ENCODE results near the gene CTPS2.
"Not testable (repeated sequence)": the region's sequence is repeated elsewhere in the genome, so short reads cannot be mapped to it uniquely, and the experiment has no call there.

The CTPS2 gene

GRCh38 chrX:16712548-16713155 is at the start of gene CTPS2:
Gene CTPS2, minus strand, starts transcription at chrX:16712669. Its CDS starts 9,767 bp downstream, at chrX:16702902.
- peak; percentile 83 for DNase-seq

GRCh38 chrX:16761500-16761899 is 49.0 kb upstream of the CTPS2 start:
- not testable (repeated sequence) for DNase-seq

GRCh38 chrX:16756724-16757123 is 44.3 kb upstream of the CTPS2 start:
- no peak for DNase-seq

GRCh38 chrX:16754019-16754418 is 41.5 kb upstream of the CTPS2 start:
- DNase-seq: no peak

DNA sequence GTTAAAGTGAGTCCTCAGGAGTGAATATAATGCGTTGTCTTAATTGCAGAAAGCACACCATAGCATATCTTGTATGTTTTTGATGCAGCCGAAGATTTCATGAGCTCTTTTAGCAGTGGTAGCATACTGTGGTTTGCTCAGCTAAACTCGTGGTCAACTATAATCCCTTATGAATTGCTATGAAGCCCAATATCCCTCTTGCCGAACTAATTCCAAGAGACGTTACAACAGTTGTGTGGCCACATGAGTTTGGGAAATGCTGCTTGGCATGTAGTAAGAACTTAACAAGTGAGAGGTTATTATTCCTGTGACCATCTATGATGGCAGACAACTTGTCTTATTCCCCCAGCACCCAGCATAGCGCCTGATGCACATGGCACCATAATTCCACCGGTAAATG is 37.7 kb upstream of the CTPS2 start:
- no peak for DNase-seq

GRCh38 chrX:16748425-16748824 is 36.0 kb upstream of the CTPS2 start:
- no peak for DNase-seq

DNA sequence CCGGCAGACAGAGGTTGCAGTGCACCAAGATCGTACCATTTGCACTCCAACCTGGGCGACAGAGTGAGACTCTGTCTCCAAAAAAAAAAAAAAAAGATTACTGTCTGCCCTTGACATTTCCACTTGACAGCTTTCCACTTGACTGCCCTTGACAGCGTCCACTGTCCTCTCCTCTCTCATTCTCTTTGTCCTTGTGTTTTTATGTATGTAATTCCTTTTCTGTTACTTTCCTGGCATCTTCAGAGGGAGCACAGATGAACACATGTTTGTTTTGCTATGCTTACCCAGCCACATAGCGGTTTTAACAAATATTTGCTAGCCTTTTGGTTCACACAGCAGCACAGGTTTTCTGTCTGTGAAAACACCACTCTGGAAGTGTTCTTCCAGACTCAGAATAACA is 33.2 kb upstream of the CTPS2 start:
- no peak for DNase-seq

DNA sequence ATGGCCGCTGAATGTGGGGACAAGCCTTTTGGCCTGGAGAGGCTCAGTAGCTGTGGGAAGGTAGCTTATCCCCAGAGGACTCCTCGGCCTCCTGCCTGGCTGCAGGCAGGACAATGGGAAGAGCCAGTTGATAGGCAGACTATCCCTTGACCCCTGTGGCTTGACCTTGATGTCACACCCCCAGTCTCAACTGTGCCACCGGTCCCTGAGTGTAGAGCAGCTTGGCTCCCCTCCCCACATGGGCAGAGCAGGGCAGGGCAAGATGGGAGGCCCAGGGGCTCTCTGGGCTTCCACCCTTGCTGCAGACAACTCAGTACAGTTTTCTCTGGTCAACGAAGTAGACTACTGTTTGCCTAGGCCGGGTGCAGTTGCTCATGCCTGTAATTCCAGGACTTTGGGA is 32.6 kb upstream of the CTPS2 start:
- DNase-seq: no peak

DNA sequence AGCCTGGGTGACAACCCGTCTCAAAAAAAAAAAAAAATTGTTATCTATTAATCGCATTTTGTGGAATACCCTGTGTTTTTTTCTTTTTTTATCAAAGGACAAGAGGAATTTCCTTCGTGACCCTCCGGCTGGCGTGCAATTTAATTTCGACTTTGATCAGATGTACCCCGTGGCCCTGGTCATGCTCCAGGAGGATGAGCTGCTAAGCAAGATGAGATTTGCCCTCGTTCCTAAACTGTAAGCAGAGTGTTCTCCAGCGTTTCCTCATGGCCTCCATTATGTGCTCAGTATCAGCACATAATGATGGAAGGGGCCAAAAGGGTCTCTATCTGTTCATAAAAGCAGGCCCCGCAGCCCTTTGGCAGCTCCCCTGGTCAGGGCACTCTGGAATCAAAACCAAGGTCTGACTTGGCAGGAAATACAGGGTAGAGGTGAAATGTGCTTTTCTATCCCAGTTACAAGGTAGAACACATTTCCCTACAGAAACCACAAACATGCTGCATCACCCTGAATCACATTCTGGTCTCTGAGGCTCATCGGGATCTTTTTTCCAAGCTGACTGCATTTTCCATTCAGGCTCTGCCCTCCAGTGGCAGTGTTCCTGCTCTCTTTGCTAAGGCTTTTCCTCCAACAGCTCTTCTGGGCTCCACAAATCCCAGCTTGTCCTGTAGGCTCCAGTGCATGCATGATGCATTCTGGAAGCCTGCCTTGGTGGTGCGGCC is 31.3 kb upstream of the CTPS2 start:
- DNase-seq: peak; percentile 68

DNA sequence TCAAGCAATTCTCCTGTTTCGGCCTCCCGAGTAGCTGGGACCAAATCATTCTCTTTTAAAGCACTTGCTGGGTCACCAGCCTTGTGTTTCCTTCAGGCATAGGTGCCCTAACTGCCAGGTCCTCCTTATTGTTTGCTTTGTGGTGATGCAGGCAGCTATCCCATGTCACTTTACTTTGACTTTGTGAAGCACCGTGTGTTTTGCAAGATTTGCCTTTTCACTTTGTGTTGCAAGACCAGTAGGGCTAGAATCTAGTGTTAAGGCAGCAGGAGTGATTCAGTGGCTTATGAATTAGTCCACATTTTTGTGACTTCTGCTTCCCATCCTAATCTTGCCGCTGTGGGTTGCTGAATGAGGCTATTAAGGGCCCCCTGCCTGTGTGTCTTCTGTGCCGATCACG is 27.1 kb upstream of the CTPS2 start:
- DNase-seq: peak; percentile 12

- no peak for DNase-seq
Measured at GRCh38 chrX:16737024-16737423, 24.6 kb upstream of the CTPS2 start.

DNA sequence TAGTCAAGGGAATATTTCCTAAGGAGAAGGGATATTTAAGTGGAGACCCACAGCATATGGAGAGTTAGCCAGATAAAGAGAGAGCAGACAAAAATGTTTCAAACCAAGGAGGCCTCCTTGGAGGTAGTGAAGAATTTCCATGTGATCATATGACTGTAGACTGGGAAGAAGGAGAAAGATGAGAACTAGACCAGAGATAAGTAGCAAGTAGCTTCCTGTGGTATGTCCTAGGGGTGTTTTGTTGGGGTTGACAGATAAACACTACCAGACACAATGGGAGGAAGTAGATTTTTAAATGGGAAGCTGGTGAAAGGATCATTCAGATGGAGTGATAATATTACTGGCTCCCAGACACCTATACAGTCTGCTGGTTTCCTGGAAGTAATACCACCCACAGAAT is 20.5 kb upstream of the CTPS2 start:
- no peak for DNase-seq

DNA sequence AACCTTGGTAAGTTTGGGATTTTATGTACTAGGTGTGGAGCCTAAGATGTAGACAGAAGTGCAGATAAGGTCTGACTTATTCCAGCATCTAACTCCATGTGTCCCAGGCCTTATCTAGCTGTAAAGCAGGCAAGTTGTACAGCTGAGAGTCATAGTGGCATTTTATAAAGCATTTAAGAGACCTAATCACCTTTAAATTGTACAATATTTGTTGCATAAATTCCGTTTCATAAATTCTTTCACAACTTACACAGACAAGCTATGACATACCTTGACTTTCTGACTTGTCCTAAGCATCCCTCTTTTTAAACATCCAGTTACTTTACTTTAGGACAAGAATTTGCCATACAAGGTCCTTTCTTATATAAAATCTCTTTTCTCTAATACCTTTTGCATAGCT is 18.0 kb upstream of the CTPS2 start:
- no peak for DNase-seq

- no peak for DNase-seq
Measured at GRCh38 chrX:16727637-16728036, 15.2 kb upstream of the CTPS2 start.

DNA sequence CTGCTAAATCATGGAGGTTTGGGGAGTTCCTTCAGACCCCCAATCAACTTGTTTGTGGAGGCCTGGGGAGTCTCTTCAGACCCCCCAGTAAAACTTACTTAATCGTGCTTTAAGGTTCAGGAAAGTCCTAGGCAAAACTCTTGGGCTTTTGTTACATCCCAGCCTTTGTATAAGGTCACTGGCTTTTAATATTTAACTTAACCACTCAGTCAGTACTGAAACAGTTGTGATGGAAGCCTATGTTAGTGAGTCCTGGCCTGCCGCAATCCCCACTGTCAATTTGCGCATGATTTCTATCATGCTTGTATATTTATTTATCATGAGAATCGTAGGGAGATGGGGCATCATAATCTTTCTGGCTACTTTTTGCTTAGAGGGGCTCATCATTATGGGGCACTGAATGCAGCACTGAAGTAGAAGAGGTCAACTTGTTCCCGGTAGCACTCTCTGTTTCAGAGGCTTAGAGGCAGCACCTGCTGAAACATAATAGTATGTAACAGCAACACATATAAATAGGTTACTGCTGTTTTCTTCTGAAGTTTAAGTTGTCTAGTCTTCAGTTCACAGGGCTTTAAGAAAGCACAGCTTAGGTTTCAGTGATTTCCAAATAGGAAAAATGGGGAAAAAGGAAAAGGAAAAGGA is 14.0 kb upstream of the CTPS2 start:
- not testable (repeated sequence) for DNase-seq

DNA sequence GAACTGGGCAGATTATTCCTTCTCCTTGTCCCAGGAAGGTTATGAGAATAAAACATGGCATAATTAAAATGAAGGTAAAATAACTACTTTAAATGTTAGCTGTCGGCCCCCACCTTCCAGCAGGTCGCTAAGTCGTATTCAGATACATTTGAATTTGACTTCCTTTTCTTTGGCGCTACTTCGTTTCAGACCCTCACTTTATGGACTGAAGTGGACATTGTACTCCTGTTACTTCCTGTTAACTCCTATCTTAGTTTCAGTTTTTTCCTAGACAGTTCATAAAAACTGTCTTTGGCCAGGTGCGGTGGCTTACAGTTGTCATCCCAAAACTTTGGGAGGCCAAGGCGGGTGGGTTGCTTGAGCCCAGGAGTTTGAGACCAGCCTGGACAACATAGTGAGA is 12.6 kb upstream of the CTPS2 start:
- no peak for DNase-seq

DNA sequence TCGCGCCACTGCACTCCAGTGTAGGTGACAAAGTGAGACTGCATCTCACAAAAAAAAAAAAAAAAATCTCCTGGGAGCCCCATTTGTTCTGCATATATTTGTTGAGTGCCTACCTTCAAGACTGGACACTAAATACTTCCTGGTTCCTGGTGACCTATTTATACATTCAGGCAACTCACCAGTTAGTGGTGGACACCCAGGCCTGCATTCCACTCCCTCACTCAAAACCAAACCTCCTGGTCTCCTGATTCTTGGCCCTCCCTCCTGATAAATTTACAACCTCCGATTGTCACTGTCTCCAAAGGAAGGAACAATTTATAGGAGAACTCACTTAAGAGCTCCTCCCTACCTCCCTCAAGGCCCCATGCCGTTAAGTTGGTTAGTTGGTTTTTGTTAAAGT is 10.0 kb upstream of the CTPS2 start:
- DNase-seq: no peak

GRCh38 chrX:16719334-16720084 is 7.0 kb upstream of the CTPS2 start, which contains the start of gene SYAP1:
Gene SYAP1, plus strand, starts transcription at chrX:16719612. Its CDS starts 113 bp downstream, at chrX:16719725.
- peak; percentile 99 for DNase-seq

- no peak for DNase-seq
Measured at GRCh38 chrX:16718824-16719333, 6.4 kb upstream of the CTPS2 start.

DNA sequence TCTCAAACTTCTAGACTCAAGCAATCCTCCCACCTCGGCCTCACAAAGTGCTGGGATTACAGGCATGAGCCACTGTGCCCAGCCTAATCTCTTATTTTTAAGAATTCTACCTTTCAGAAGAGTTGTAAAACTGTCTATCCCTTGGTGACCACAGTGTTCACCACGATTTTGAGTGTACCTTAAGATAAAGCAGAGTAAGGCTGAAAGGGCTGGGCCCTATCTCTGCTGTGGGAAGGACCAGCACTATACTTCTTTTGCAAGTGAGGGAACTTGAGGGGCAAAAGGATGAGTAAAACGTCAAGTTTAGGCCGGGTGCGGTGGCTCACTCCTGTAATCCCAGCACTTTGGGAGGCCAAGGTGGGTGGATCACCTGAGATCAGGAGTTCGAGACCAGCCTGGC is 4.0 kb upstream of the CTPS2 start:
- not testable (repeated sequence) for DNase-seq

DNA sequence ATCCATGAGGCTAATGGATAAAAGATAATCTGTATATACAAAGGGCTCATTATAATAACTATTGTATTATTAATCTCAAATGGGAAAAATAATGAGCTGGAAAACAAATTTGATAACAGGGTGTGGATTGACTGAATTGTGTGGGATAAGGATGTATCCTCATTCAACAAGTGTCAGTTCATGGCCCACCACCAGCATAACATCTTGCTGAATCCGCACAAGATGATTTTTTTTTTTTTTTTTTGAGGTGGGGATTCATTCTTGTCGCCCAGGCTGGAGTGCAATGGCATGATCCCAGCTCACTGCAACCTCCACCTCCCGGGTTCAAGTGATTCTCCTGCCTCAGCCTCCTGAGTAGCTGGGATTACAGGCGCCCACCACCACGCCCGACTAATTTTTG is 3.2 kb upstream of the CTPS2 start:
- not testable (repeated sequence) for DNase-seq

- DNase-seq: no peak
Measured at GRCh38 chrX:16714504-16714903, 2.0 kb upstream of the CTPS2 start.

DNA sequence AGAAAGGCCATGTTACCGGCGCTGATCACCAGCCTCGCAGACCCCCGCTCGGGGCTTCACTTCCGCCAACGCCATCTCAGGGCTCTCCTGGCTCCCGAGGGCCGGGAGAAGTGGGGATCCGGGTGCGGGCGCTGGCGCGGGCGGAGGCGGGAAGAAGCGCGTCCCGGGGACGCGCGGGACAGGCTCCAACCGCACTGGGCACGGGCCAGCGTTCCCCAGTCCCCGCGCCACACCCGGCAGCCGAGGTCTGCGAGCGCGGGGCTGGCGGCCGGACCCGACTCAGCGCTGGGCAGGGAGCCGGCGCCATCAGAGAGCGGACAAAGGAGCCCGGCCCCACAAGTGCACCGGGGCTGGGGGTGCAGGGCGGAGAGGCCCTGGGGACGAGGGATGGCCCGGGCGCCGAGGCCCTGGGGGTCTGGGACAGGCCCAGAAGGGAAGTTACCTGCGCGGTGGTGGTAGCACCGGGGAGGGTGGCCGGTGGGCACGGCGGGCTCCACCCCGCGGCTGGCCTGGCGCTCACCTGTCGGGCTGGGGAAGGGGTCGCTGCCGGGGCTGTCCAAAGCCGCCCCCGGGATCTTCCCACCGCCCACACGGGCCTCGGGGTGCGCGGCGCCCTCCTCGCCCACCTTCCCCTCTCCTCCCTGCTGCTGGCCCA is 449 bp downstream of the CTPS2 start:
- DNase-seq: peak; percentile 18

Data from GOT3 (cell line).